ENCODE results near the gene MCTP2.

Gene MCTP2

DNA sequence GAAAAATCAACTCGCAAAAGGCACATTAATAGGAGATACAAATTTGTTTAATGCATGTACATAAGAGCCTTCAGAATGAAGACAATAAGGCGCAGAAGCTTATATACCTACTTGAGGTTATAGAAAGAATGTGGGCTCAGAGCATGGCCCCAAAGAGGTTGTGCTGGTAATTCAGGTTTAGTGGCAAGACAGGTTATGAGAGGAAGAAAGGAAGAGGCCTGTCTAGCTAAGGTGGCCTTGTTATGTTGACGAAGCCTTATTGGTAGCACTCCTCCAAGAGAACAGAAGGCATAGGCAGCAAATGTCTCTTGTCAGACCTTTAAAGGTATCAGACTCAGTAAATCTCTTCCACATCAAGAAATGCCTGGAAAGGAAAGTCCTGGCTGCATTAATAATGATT, 290.8 kb downstream of the MCTP2 start:
- Histone ChIP-seq H2AK5ac (ENCODE audit: low read depth, low read length) (no peak overlapping the region), H3K23ac (ENCODE audit: low read depth, low read length, poor library complexity) (no peak overlapping the region), H3K36me3 (replicated peaks in 1 of 2; ENCODE audit: control insufficient read depth in 2 of 2, insufficient read depth in 2 of 2, low read length in 2 of 2) (no peaks in the 10 kb centered on the region), H2BK12ac (ENCODE audit: low read length) (no peak overlapping the region), H3K9me3 (replicated peaks in 1 of 2; ENCODE audit: control insufficient read depth in 2 of 2, insufficient read depth in 1 of 2, low read depth in 1 of 2, low read length in 2 of 2) (no peaks in the 10 kb centered on the region), H3K9ac (ENCODE audit: low read depth, low read length, poor library complexity) (no peak overlapping the region), H2BK15ac (ENCODE audit: low read length) (no peak overlapping the region), H3K27ac (replicated peaks; ENCODE audit: low read length) (no peak overlapping the region), H4K8ac (ENCODE audit: low read depth, low read length) (no peak overlapping the region), H3K4me1 (ENCODE audit: control insufficient read depth in 2 of 2, insufficient read depth in 1 of 2, low read depth in 1 of 2, low read length in 2 of 2) (no peaks in the 10 kb centered on the region), H2AFZ (ENCODE audit: low read length) (no peak overlapping the region), H3K18ac (ENCODE audit: low read length) (no peak overlapping the region), H2BK5ac (ENCODE audit: low read length) (no peak overlapping the region), H3K27me3 (ENCODE audit: control insufficient read depth in 3 of 3, insufficient read depth in 3 of 3, low read depth in 1 of 3, low read length in 3 of 3) (no peaks in the 10 kb centered on the region), H3K4me3 (ENCODE audit: low read length in 2 of 2) (no peak overlapping the region), H3K4me2 (ENCODE audit: insufficient read depth, low read length, poor library complexity, severe bottlenecking) (no peak overlapping the region), H4K91ac (ENCODE audit: low read depth, low read length, poor library complexity) (no peak overlapping the region), H3K4ac (ENCODE audit: low read length) (no peak overlapping the region), H3K14ac (ENCODE audit: low read length) (no peak overlapping the region), H2BK120ac (ENCODE audit: low read depth, low read length) (no peak overlapping the region), H3K79me1 (ENCODE audit: low read depth, low read length) (no peaks in the 10 kb centered on the region)
- no CpG with 5 or more reads among the region's 3 CpGs for WGBS, 2 donors (ENCODE audit: extremely low coverage in 2 of 2, insufficient read length in 2 of 2, insufficient replicate concordance in 1 of 2)
- no peak for DNase-seq (ENCODE audit: low spot score)

DNA sequence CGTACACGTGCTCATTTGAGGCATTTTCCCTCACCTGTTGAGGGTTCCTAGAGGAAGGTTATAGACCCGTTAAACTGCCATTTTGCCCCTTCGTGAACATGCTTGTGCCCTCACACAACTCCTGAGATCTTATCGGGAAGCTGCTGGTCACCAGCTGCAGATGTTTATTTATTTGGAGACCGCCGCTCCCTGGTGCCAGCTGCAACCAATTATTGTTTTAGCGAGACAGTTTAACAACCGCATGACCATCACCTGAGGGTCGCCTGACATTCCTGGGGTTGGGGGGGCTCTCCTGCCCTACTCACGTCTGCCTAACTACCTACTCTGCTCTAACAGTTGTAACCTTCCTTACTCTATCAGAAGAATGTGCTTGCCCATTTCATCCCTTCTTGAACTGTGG, 292.5 kb downstream of the MCTP2 start:
- Histone ChIP-seq H4K8ac (ENCODE audit: low read depth, low read length) (no peak overlapping the region), H2BK15ac (ENCODE audit: low read length) (no peak overlapping the region), H3K79me1 (ENCODE audit: low read depth, low read length) (no peaks in the 10 kb centered on the region), H2AK5ac (ENCODE audit: low read depth, low read length) (no peak overlapping the region), H2BK5ac (ENCODE audit: low read length) (no peak overlapping the region), H3K4me2 (ENCODE audit: insufficient read depth, low read length, poor library complexity, severe bottlenecking) (no peak overlapping the region), H3K14ac (ENCODE audit: low read length) (no peak overlapping the region), H3K27ac (replicated peaks; ENCODE audit: low read length) (no peak overlapping the region), H3K9me3 (replicated peaks in 1 of 2; ENCODE audit: control insufficient read depth in 2 of 2, insufficient read depth in 1 of 2, low read depth in 1 of 2, low read length in 2 of 2) (no peaks in the 10 kb centered on the region), H3K23ac (ENCODE audit: low read depth, low read length, poor library complexity) (no peak overlapping the region), H2BK12ac (ENCODE audit: low read length) (no peak overlapping the region), H2AFZ (ENCODE audit: low read length) (no peak overlapping the region), H2BK120ac (ENCODE audit: low read depth, low read length) (no peak overlapping the region), H3K4ac (ENCODE audit: low read length) (no peak overlapping the region), H3K4me1 (ENCODE audit: control insufficient read depth in 2 of 2, insufficient read depth in 1 of 2, low read depth in 1 of 2, low read length in 2 of 2) (no peaks in the 10 kb centered on the region), H3K4me3 (ENCODE audit: low read length in 2 of 2) (no peak overlapping the region), H3K27me3 (ENCODE audit: control insufficient read depth in 3 of 3, insufficient read depth in 3 of 3, low read depth in 1 of 3, low read length in 3 of 3) (no peaks in the 10 kb centered on the region), H3K18ac (ENCODE audit: low read length) (no peak overlapping the region), H3K36me3 (replicated peaks in 1 of 2; ENCODE audit: control insufficient read depth in 2 of 2, insufficient read depth in 2 of 2, low read length in 2 of 2) (no peaks in the 10 kb centered on the region), H4K91ac (ENCODE audit: low read depth, low read length, poor library complexity) (no peak overlapping the region), H3K9ac (ENCODE audit: low read depth, low read length, poor library complexity) (no peak overlapping the region)
- no peak for DNase-seq (ENCODE audit: low spot score)
- no CpG with 5 or more reads among the region's 11 CpGs for WGBS, 2 donors (ENCODE audit: extremely low coverage in 2 of 2, insufficient read length in 2 of 2, insufficient replicate concordance in 1 of 2)

DNA sequence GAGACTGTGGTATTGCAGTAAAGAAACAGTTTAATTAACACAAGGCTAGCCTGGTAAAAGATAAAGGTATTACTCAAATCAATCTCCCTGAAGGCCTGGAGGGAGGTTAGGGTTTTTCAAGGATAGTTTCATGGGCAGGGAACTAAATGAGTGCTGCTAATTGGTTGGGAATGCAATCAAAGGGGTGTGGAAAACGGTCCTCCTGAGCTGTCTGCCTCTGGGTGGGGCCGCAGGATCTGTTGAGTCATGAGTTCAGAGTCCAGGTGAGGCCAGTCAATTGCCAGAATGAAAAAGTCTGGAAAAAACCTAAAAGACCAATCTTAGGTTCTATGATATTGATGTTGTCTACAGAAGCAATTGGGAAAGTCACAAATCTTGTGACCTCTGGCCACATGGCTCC, 293.2 kb downstream of the MCTP2 start:
- no peak overlapping the region for H2AK5ac ChIP-seq (ENCODE audit: low read depth, low read length)
- no peak overlapping the region for H3K4me3 ChIP-seq (ENCODE audit: low read length in 2 of 2)
- no peaks in the 10 kb centered on the region for H3K4me1 ChIP-seq (ENCODE audit: control insufficient read depth in 2 of 2, insufficient read depth in 1 of 2, low read depth in 1 of 2, low read length in 2 of 2)
- no peak overlapping the region for H3K23ac ChIP-seq (ENCODE audit: low read depth, low read length, poor library complexity)
- H3K18ac ChIP-seq (ENCODE audit: low read length), result no peak overlapping the region
- no peak overlapping the region for H2BK15ac ChIP-seq (ENCODE audit: low read length)
- no CpG with 5 or more reads among the region's 2 CpGs for WGBS, 2 donors (ENCODE audit: extremely low coverage in 2 of 2, insufficient read length in 2 of 2, insufficient replicate concordance in 1 of 2)
- H3K9ac ChIP-seq (ENCODE audit: low read depth, low read length, poor library complexity), result no peak overlapping the region
- H3K14ac ChIP-seq (ENCODE audit: low read length), result no peak overlapping the region
- no peaks in the 10 kb centered on the region for H3K36me3 ChIP-seq (replicated peaks in 1 of 2; ENCODE audit: control insufficient read depth in 2 of 2, insufficient read depth in 2 of 2, low read length in 2 of 2)
- no peaks in the 10 kb centered on the region for H3K79me1 ChIP-seq (ENCODE audit: low read depth, low read length)
- no peaks in the 10 kb centered on the region for H3K27me3 ChIP-seq (ENCODE audit: control insufficient read depth in 3 of 3, insufficient read depth in 3 of 3, low read depth in 1 of 3, low read length in 3 of 3)
- no peak overlapping the region for H2BK5ac ChIP-seq (ENCODE audit: low read length)
- H2BK12ac ChIP-seq (ENCODE audit: low read length), result no peak overlapping the region
- H2BK120ac ChIP-seq (ENCODE audit: low read depth, low read length), result no peak overlapping the region
- H3K9me3 ChIP-seq (replicated peaks in 1 of 2; ENCODE audit: control insufficient read depth in 2 of 2, insufficient read depth in 1 of 2, low read depth in 1 of 2, low read length in 2 of 2), result no peaks in the 10 kb centered on the region
- H3K27ac ChIP-seq (replicated peaks; ENCODE audit: low read length), result no peak overlapping the region
- H4K91ac ChIP-seq (ENCODE audit: low read depth, low read length, poor library complexity), result no peak overlapping the region
- H4K8ac ChIP-seq (ENCODE audit: low read depth, low read length), result no peak overlapping the region
- no peak for DNase-seq (ENCODE audit: low spot score)
- H2AFZ ChIP-seq (ENCODE audit: low read length), result no peak overlapping the region
- no peak overlapping the region for H3K4me2 ChIP-seq (ENCODE audit: insufficient read depth, low read length, poor library complexity, severe bottlenecking)
- H3K4ac ChIP-seq (ENCODE audit: low read length), result no peak overlapping the region

DNA sequence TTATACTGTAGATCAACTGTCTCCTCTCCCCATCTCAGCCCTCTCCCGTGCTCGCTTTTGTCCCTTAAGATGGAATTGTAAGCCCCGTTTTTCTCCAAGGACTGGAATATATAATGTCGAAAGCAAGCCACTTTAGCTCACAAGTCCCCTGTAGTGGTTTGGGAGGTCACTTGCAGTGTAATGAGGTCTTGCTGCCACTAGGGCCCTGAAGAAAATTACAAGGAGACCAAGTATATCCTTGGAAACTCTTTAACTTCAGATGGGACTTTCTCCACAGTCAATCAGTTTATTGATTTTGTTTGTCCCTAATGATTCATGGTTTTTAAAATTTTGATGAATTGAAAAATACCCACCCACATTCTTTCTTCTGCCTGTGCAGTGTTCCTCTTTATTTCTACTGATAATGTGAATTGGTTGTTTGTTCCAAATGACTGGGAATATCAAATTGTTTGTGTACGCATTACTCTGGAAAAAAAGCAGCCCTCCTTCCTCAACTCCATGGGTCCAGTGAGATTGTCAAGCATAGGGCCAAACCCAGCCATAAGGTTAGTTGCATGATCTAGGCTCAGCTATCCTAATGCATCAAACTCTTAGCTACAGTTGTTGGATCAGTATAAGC, 294.8 kb downstream of the MCTP2 start:
- Histone ChIP-seq H3K4me2 (ENCODE audit: insufficient read depth, low read length, poor library complexity, severe bottlenecking) (no peak overlapping the region), H3K4ac (ENCODE audit: low read length) (no peak overlapping the region), H3K36me3 (replicated peaks in 1 of 2; ENCODE audit: control insufficient read depth in 2 of 2, insufficient read depth in 2 of 2, low read length in 2 of 2) (no peaks in the 10 kb centered on the region), H2AK5ac (ENCODE audit: low read depth, low read length) (no peak overlapping the region), H3K4me1 (ENCODE audit: control insufficient read depth in 2 of 2, insufficient read depth in 1 of 2, low read depth in 1 of 2, low read length in 2 of 2) (no peaks in the 10 kb centered on the region), H2BK15ac (ENCODE audit: low read length) (no peak overlapping the region), H2BK12ac (ENCODE audit: low read length) (no peak overlapping the region), H3K14ac (ENCODE audit: low read length) (no peak overlapping the region), H3K27ac (replicated peaks; ENCODE audit: low read length) (no peak overlapping the region), H4K91ac (ENCODE audit: low read depth, low read length, poor library complexity) (no peak overlapping the region), H2AFZ (ENCODE audit: low read length) (no peak overlapping the region), H2BK120ac (ENCODE audit: low read depth, low read length) (no peak overlapping the region), H3K79me1 (ENCODE audit: low read depth, low read length) (no peaks in the 10 kb centered on the region), H3K27me3 (ENCODE audit: control insufficient read depth in 3 of 3, insufficient read depth in 3 of 3, low read depth in 1 of 3, low read length in 3 of 3) (no peaks in the 10 kb centered on the region), H3K9me3 (replicated peaks in 1 of 2; ENCODE audit: control insufficient read depth in 2 of 2, insufficient read depth in 1 of 2, low read depth in 1 of 2, low read length in 2 of 2) (no peaks in the 10 kb centered on the region), H3K18ac (ENCODE audit: low read length) (no peak overlapping the region), H4K8ac (ENCODE audit: low read depth, low read length) (no peak overlapping the region), H3K9ac (ENCODE audit: low read depth, low read length, poor library complexity) (no peak overlapping the region), H2BK5ac (ENCODE audit: low read length) (no peak overlapping the region), H3K23ac (ENCODE audit: low read depth, low read length, poor library complexity) (no peak overlapping the region), H3K4me3 (ENCODE audit: low read length in 2 of 2) (no peak overlapping the region)
- no CpG with 5 or more reads among the region's 5 CpGs for WGBS, 2 donors (ENCODE audit: extremely low coverage in 2 of 2, insufficient read length in 2 of 2, insufficient replicate concordance in 1 of 2)
- no peak for DNase-seq (ENCODE audit: low spot score)
